Esophagus muscularis mucosa (tissue), 4 donors: Measurements from ENCODE around the gene SFXN5. TPM values are rescaled to one million over a fixed set of nuclear protein-coding genes. Genes with fewer than 3 reads are reported as not detected.

Source experiments
- DNase-seq: peaks from one replicate; pipeline ENCODE4 v3.0.0-alpha.2; 2017; ENCODE audit errors: extremely low spot score
- H3K27ac ChIP-seq, 4 donors: fragments of 200-600 bp; sonication (generic); replicated peaks in 1 of 4; 1 replicate in 3 of 4; 2 replicates in 1 of 4; pipeline ENCODE4 v1.5.1; 2016 to 2019; ENCODE audit warnings: mild to moderate bottlenecking in 1 of 4
- H3K27me3 ChIP-seq, 4 donors: fragments of 200-600 bp; sonication (generic); one replicate each; pipeline versions ENCODE4 v1.5.1 to v1.6.0; 2016 to 2019
- H3K36me3 ChIP-seq, 4 donors: fragments of 200-600 bp; sonication (generic); one replicate each; pipeline ENCODE4 v1.5.1; 2016 to 2019
- H3K4me1 ChIP-seq, 4 donors: fragments of 200-600 bp; sonication (generic); one replicate each; pipeline ENCODE4 v1.5.1; 2016 to 2019
- H3K4me3 ChIP-seq, 4 donors: fragments of 200-600 bp; sonication (generic); 1 replicate in 2 of 4; 2 replicates in 2 of 4; pipeline ENCODE4 v1.5.1; 2016 to 2019; ENCODE audit warnings: mild to moderate bottlenecking in 4 of 4, moderate library complexity in 1 of 4
- H3K9me3 ChIP-seq, 4 donors: fragments of 200-600 bp; sonication (generic); 1 replicate in 3 of 4; 2 replicates in 1 of 4; pipeline ENCODE4 v1.5.1; 2016 to 2019
- EP300 ChIP-seq: sonication (generic); formaldehyde crosslinking; IDR thresholded peaks from one replicate; pipeline ENCODE4 v1.6.1; 2017; ENCODE audit warnings: antibody characterized with exemption
- POLR2A ChIP-seq: fragments of 450-650 bp; IDR thresholded peaks from one replicate; pipeline ENCODE4 v1.6.1; 2017; ENCODE audit warnings: antibody characterized with exemption, moderate library complexity, mild to moderate bottlenecking, low read depth
- POLR2AphosphoS5 ChIP-seq, 2 donors: sonication (generic); formaldehyde crosslinking; IDR thresholded peaks; one replicate each; pipeline ENCODE4 v1.6.1; 2017; ENCODE audit warnings: antibody characterized with exemption in 2 of 2
- WGBS: methylation state at CpG from one replicate; pipeline ENCODE4 v1.1.5; 2018; 5-methylcytosine and 5-hydroxymethylcytosine counted together
- intact Hi-C: fragments of 100-400 bp; cut with DNase I; formaldehyde crosslinking; loops from one replicate; pipeline ENCODE4 v1.15.1; 2023
- total RNA-seq, 4 donors: library from RNA; depleted of rRNA; stranded (reverse); fragments of >200 nt; gene quantifications; one replicate each; pipeline versions ENCODE4 v1.1.0 to v1.2.1, GENCODE V29; 2016
- TF ChIP-seq, protein P1 (sequence below), 3 experiments: fragments of 200-600 bp in 2 of 3; fragments of 450-650 bp in 1 of 3; sonication (generic) in 2 of 3; IDR thresholded peaks; one replicate each; pipeline ENCODE4 v1.5.1; 2017 to 2019; ENCODE audit warnings: antibody characterized with exemption in 3 of 3, mild to moderate bottlenecking in 2 of 3, moderate library complexity in 1 of 3

The SFXN5 gene
- total RNA-seq, 4 donors from 2014 or later: 5.8 to 10.0 (median 6.8) TPM

DNA sequence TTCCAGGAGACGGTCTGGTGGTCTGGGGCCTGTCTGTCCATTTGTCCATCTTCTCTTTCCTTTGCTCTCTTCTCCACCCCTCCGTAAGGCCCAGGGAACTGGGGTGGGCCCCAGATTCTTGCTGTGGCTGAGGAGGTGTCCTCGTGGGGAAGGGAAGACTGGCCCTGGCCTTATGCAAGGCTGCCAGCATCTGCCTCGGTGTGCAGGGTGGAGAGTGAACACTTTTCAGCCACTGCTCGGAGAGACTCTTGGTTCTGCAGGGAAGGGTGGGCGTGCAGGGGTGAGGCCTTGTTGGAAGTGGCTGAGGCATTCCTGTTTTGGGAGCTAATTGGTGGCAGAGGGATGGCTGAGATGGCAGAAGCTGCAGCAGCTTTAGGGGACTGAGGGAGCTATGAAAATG is 131.2 kb downstream of the SFXN5 start:
- no peak overlapping the region for H3K27ac ChIP-seq
- peaks cover 0 to 16% (median 12%) of the 10 kb centered on the region in 4 donors for H3K4me1 ChIP-seq
- intact Hi-C loops: no loop called here
- TF ChIP-seq EP300 (no peak), POLR2A (no peak), POLR2AphosphoS5 (IDR thresholded peaks at IDR 0.05) (no peak)
- TF ChIP-seq, protein P1, sequence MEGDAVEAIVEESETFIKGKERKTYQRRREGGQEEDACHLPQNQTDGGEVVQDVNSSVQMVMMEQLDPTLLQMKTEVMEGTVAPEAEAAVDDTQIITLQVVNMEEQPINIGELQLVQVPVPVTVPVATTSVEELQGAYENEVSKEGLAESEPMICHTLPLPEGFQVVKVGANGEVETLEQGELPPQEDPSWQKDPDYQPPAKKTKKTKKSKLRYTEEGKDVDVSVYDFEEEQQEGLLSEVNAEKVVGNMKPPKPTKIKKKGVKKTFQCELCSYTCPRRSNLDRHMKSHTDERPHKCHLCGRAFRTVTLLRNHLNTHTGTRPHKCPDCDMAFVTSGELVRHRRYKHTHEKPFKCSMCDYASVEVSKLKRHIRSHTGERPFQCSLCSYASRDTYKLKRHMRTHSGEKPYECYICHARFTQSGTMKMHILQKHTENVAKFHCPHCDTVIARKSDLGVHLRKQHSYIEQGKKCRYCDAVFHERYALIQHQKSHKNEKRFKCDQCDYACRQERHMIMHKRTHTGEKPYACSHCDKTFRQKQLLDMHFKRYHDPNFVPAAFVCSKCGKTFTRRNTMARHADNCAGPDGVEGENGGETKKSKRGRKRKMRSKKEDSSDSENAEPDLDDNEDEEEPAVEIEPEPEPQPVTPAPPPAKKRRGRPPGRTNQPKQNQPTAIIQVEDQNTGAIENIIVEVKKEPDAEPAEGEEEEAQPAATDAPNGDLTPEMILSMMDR (IDR thresholded peaks at IDR 0.05): no peak
- 97% methylated on average over 6 of the region's 6 CpGs for WGBS
- no peaks in the 10 kb centered on the region for H3K9me3 ChIP-seq
- peaks cover 0 to 25% (median 18%) of the 10 kb centered on the region in 4 donors for H3K36me3 ChIP-seq
- no peak overlapping the region for H3K4me3 ChIP-seq
- H3K27me3 ChIP-seq: no peaks in the 10 kb centered on the region
- no peak for DNase-seq

DNA sequence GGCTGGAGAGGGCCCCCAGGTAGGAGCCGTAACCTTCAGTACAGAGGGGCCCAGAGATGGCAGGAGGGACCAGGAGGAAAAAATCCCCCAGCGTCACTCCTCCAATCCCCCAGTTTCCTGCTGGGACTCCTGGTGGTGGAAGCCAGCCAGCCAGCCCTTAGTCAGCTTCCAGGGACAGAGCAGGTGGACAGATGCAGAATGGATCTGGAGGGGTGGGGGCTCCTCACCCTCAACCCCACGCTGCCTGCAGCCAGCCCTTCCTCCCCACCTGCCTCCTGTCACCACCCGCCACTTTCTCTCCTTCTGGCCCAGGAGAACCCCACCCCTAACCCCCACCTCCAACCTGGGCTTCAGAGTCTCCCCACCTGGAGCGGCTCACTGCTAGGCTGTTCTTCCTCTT is 133.1 kb downstream of the SFXN5 start:
- no peak for TF ChIP-seq POLR2A
- TF ChIP-seq, protein P1 (IDR thresholded peaks at IDR 0.05): no peak
- TF ChIP-seq POLR2AphosphoS5 (IDR thresholded peaks at IDR 0.05): no peak
- no peak for TF ChIP-seq EP300
- no peak overlapping the region for H3K27ac ChIP-seq
- DNase-seq: no peak
- H3K9me3 ChIP-seq: no peaks in the 10 kb centered on the region
- no peak overlapping the region for H3K4me3 ChIP-seq
- H3K27me3 ChIP-seq: peaks cover 0 to 14% (median 0%) of the 10 kb centered on the region in 4 donors
- intact Hi-C loops: no loop called here
- peaks cover 0 to 16% (median 12%) of the 10 kb centered on the region in 4 donors for H3K4me1 ChIP-seq
- WGBS: 81% methylated on average over 5 of the region's 5 CpGs
- H3K36me3 ChIP-seq: peaks cover 0 to 13% (median 4%) of the 10 kb centered on the region in 4 donors

DNA sequence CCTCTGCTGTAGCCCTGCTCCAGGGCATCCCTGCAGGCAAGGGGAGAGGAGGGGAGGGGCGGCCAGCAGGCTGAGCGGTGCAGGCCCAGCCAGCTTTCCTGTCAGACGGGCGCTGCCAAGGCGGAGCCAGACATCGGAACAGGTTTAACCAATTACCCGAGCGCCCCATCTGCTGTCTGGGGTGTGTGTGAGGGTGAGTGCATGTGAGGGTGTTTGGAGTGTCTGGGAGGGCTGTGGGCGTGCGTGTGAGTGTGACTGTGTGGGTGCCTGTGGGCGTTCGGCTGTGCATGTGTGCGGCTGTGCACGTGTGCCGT is 134.2 kb downstream of the SFXN5 start:
- H3K36me3 ChIP-seq: peaks cover 0 to 2% (median 0%) of the 10 kb centered on the region in 4 donors
- H3K4me1 ChIP-seq: peaks cover 0 to 16% (median 12%) of the 10 kb centered on the region in 4 donors
- TF ChIP-seq POLR2AphosphoS5 (IDR thresholded peaks at IDR 0.05): no peak
- TF ChIP-seq EP300: no peak
- TF ChIP-seq, protein P1 (IDR thresholded peaks at IDR 0.05): no peak
- no peak for TF ChIP-seq POLR2A
- DNase-seq: no peak
- H3K27ac ChIP-seq: no peak overlapping the region
- peaks cover 0 to 25% (median 0%) of the 10 kb centered on the region in 4 donors for H3K27me3 ChIP-seq
- 77% methylated on average over 15 of the region's 15 CpGs for WGBS
- intact Hi-C loops: no loop called here
- no peaks in the 10 kb centered on the region for H3K9me3 ChIP-seq
- H3K4me3 ChIP-seq: no peak overlapping the region

DNA sequence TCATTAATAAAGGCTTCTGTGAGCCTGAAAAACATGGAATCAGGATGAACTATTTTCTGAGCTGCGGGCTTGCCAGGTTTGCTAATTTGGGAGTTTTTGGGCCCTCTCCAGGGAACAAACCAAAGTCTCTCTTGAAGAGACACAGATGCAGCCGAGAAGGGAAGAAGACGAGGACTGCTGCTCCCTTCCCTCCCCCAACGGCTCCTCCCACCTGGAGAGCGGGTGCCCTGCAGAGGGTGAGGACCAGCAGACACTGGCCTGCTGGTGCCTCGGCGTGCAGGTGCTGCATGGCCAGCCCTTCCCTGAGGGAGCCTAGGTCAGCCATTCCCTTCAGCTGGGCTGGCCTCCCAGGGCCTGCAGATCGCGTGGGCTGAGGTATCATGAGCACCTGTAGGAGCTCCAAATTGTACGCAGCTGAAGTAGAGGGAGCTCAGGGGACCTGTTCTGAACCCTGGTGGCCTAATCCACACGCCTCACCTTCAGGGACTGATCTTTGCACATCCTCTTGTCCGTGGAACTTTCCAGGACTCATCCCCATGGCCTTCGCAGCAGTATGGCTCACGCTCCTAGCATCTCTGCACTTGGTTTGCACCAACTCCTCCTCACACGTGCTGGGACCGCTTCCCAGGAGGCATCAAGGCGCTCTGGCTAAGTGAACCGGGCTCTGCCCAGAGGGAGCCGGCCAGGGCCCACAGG is 134.7 kb downstream of the SFXN5 start:
- peaks cover 0 to 16% (median 12%) of the 10 kb centered on the region in 4 donors for H3K4me1 ChIP-seq
- H3K27me3 ChIP-seq: peaks cover 0 to 30% (median 0%) of the 10 kb centered on the region in 4 donors
- intact Hi-C loops: no loop called here
- H3K9me3 ChIP-seq: no peaks in the 10 kb centered on the region
- WGBS: 54% methylated on average over 12 of the region's 19 CpGs
- no peak for DNase-seq
- H3K27ac ChIP-seq: no peak overlapping the region
- no peak overlapping the region for H3K4me3 ChIP-seq
- H3K36me3 ChIP-seq: no peaks in the 10 kb centered on the region
- TF ChIP-seq EP300: no peak
- no peak for TF ChIP-seq POLR2A
- TF ChIP-seq POLR2AphosphoS5 (IDR thresholded peaks at IDR 0.05): no peak
- TF ChIP-seq, protein P1 (IDR thresholded peaks at IDR 0.05): no peak

DNA sequence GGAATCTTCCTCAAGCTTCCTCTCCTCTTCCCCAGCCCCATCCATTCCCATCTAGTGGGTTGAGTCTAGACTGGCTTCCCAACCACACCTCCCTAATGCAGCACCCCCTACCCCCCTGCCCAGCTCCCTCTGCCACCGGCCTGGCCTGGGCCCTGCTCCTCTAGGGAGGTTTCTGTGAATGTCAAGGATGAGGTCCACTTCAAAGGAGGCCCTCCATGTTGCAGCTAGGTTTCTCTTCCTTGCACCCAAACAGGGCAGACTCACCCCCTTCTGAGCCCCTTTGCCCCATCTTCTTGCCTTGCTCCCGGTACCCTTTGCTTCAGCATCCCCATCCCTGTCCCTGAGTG is 135.9 kb downstream of the SFXN5 start:
- no peak for DNase-seq
- TF ChIP-seq, protein P1 (IDR thresholded peaks at IDR 0.05): no peak
- no peak for TF ChIP-seq EP300
- TF ChIP-seq POLR2A: no peak
- no peak for TF ChIP-seq POLR2AphosphoS5 (IDR thresholded peaks at IDR 0.05)
- Histone ChIP-seq H3K9me3 (no peaks in the 10 kb centered on the region), H3K27me3 (peaks cover 0 to 40% (median 0%) of the 10 kb centered on the region in 4 donors), H3K27ac (no peak overlapping the region), H3K4me1 (peaks cover 0 to 16% (median 12%) of the 10 kb centered on the region in 4 donors), H3K4me3 (no peak overlapping the region), H3K36me3 (no peaks in the 10 kb centered on the region)
- intact Hi-C loops: no loop called here
- 96% methylated on average over 2 of the region's 2 CpGs for WGBS
